ENCODE results near the gene WNT5B. TPM values are rescaled to one million over a fixed set of nuclear protein-coding genes. Genes with fewer than 3 reads are reported as not detected.

Gene WNT5B
- 0.08 TPM in 1 of 2 replicates, not detected in the other for total RNA-seq (2014; rRNA removed; shearing (Covaris generic))

DNA sequence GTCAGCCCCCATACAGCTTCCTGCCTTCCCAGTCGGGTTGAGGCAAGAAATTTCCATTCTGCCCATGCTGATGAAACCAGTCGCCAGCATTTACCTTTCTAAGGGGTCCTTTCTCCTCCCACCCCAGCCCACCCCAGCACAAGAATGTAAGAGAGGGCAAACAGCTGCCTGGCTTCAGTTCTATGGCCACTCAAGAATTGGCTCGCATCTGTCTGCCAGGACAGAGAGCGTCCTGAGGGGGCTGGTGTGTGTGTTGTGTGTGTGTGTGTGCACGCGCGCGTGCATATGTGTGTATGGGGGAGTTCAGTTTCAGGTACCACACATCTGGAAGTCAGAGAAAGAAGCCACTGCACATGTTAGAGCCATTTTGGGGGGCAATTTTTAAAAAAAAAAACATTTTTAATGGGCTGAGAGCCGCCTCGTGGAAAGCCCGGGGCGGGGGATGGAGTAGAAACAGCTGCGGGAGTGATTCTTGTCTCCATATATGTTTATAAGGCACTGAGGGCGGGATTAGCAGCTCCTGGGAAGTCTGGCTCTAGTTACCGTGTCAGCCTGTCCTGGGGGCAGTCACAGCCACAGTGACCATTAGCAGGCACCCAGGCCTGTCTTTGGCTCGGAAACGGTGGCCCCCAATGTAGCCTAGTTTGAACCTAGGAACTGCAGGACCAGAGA lies at the start of gene WNT5B:
WNT5B (plus strand) TSS at position 566 of the 672 bp plus-strand sequence. CDS start 2,124 bp downstream, outside the sequence.
- DNase-seq (ENCODE audit: low spot score): no peak

- DNase-seq (ENCODE audit: low spot score): no peak
Measured at GRCh38 chr12:1579651-1580435, 49.2 kb upstream of the WNT5B start.

- DNase-seq (ENCODE audit: low spot score): no peak
Measured at GRCh38 chr12:1580526-1580925, 48.5 kb upstream of the WNT5B start.

DNA sequence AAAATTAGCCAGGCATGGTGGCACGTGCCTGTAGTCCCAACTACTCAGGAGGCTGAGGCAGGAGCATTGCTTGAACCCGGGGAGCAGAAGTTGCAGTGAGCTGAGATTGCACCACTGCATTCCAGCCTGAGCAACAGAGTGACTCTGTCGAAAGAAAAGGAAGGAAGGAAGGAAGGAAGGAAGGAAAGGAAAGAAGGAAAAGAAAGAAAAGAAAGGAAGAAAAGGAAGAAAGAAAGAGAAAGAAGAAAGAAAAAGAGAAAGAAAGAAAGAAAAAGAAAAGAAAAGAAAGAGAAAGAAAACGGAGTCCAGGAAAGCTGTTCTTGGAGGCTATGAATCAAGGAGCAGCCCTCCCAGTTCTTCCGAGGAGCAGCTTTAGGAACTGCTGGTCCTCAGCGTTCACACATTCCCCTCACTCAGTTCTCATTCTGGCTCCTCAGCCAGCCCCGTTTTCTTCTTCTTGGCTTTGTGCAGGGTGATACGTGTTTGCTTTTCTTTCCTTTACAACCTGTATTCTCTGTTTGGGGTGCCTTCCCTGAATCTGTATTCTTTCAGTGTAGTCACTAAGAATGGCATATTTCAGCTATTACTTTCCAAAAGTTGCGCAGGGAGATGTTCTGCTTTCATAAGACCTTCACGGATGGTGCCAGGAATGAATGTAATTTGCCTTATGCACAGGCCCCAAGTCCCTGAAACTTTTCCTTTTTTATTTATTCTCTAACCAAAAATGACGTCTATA lies 46.9 kb upstream of the WNT5B start:
- no peak for DNase-seq (ENCODE audit: low spot score)

DNA sequence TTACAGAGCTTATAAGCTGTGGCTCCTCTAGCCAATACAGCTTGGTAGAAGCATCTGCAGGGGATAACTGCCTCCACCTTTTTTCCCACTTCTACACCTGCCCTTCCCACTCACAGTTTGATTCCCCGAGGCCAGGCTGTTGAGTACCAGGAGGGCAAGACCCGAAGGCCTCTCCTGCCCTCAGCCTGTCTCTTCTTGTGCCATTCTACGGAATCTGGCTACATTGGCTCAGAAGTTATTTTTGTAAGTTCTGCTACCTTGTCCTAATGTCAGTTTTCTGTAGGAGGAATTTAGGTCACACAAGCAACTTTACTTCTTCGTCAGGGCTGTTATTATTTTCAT lies 46.4 kb upstream of the WNT5B start:
- no peak for DNase-seq (ENCODE audit: low spot score)

- peak; percentile 89 for DNase-seq (ENCODE audit: low spot score)
Measured at GRCh38 chr12:1583421-1584078, 45.5 kb upstream of the WNT5B start.

- no peak for DNase-seq (ENCODE audit: low spot score)
Measured at GRCh38 chr12:1584326-1584725, 44.7 kb upstream of the WNT5B start.

GRCh38 chr12:1587927-1588574 lies 41.0 kb upstream of the WNT5B start:
- DNase-seq (ENCODE audit: low spot score): no peak

DNA sequence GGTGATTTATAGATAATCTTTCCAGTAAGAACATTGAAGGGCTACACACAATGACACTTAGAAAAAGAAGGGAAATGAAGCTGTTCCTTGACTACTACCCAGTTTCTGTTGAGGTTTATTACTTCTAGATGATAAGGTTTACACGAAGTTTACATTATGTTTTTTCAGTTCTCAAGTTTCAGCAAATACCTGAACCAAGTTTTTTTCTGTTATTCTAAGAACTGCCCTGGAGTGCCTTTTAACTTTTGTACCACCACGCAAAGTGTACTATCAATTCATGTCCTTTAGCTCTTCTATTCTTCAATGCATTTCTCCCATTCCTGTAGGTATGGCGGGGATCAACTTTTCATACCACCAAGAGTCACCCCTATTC lies 40.5 kb upstream of the WNT5B start:
- DNase-seq (ENCODE audit: low spot score): no peak

GRCh38 chr12:1590221-1590979 lies 38.6 kb upstream of the WNT5B start:
- no peak for DNase-seq (ENCODE audit: low spot score)

- no peak for DNase-seq (ENCODE audit: low spot score)
Measured at GRCh38 chr12:1591034-1591433, 38.0 kb upstream of the WNT5B start.

DNA sequence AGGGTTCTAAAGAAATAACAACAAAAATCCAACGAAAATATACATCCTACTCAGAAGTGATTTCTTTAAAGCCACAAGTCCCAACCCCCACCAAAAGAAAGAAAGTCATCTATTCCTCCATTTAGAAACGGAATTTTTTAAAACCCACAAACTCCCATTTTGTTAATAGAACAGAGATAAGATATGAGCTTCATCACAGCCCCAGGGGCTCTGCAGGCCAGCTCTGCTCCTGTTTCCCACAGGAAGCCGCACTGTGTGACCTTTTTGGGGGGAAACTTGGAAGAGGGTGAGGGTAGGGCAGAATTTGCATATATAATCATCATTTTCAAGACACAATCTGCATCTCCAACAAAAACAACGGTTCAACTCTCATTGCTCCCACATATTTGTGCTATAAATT lies 37.5 kb upstream of the WNT5B start:
- no peak for DNase-seq (ENCODE audit: low spot score)

DNA sequence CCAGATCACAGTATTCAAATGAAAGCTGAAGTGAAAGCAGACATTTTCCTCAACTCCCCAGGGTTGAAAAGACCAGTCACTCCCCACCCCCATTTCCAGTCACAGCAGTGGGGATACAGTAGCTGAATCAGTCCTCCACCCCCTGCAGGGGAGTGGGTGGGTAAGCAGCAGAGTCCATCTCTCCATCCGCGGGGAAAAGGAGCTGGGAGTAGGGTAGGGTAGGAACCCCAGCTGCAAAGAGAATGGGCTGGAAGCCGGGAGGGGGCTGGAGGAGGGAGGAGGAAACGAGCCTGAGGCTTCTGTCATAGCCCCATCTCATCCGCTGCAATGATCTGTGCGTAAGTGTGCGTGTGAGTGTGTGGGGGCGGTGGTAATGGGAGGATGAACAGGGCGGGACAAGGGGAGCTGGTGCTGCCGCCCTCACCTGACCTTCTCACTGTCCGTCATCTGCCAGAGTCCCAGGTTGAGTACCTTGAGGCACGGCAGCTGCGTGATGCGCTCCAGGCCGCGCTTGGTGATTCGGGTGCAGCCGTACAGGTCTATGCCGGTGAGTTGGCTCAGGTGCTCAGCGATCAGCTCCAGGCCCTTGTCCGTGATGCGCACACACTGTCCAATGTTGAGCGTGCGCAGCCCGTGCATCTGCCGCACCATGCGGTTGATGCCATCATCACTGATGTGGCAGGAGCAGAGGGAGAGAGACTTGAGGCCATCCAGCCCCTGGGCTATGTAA lies 36.4 kb upstream of the WNT5B start:
- peak; percentile 51 for DNase-seq (ENCODE audit: low spot score)

GRCh38 chr12:1593174-1594005 lies 35.6 kb upstream of the WNT5B start:
- peak; percentile 65 for DNase-seq (ENCODE audit: low spot score)

GRCh38 chr12:1594006-1594260 lies 35.1 kb upstream of the WNT5B start:
- peak; percentile 59 for DNase-seq (ENCODE audit: low spot score)

DNA sequence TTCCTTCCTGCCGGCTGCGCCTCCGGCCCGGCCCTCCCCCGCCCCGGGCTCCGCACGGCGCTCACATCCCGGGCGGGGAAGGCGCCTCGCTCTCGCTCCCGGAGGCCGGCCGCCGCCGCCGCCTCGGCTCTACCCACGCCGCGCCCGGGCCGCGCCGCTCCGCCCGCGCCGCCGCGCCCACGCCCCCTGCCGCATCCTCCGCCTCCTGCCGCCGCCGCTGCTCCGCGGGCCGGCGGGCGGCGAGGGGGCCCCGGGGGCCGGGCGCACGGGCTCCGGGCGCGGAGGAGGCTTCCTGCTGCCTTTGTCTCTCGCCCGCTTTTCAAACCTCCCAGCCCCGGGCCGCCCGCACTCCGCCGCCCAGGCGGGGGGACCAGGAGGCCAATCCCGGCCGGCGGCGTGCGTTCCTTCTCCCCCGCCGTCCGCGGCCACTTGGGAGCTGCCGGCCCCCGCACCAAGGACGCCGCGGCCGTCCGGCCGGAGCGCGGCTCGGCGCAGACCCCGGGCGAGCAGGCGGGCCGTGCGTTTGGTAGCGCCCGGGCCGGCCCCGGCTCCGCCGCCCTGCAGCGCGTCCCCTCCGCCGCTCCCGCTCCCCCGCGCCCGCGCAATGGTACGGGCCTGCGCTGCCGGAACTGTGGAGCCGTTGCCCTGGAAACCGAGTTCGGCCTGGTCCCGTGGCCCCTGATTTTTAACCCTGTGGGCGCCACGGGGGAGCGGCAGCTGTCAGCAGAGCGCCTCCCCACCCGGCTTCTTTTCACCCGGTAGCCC lies 34.6 kb upstream of the WNT5B start, which contains the start of gene FBXL14:
FBXL14 (minus strand) TSS at position 321 of the 765 bp plus-strand sequence. CDS start 515 bp downstream, outside the sequence.
- peak; percentile 87 for DNase-seq (ENCODE audit: low spot score)

- peak; percentile 36 for DNase-seq (ENCODE audit: low spot score)
Measured at GRCh38 chr12:1595026-1595561, 33.9 kb upstream of the WNT5B start.

- no peak for DNase-seq (ENCODE audit: low spot score)
Measured at GRCh38 chr12:1595690-1596347, 33.2 kb upstream of the WNT5B start.

All from HT-29 (cell line).